ENCODE data around the gene L2HGDH. TPM values are rescaled to one million over a fixed set of nuclear protein-coding genes. Genes with fewer than 3 reads are reported as not detected.

L2HGDH gene
- total RNA-seq, 1 donor from 2014 or later, result 4.2 TPM

- H3K36me3 ChIP-seq, result peaks cover 22% of the 10 kb centered on the region
- TF ChIP-seq CTCF (IDR thresholded peaks at IDR 0.05), result no peak
- no peak for ATAC-seq
- no peak overlapping the region for H3K27ac ChIP-seq
- intact Hi-C loops (cut with DNase I), result no loop called here
- no peak for DNase-seq
- H3K4me3 ChIP-seq, result no peak overlapping the region
- no peaks in the 10 kb centered on the region for H3K9me3 ChIP-seq
- H3K27me3 ChIP-seq (ENCODE audit: low read depth), result no peaks in the 10 kb centered on the region
- H3K4me1 ChIP-seq, result peaks cover 45% of the 10 kb centered on the region
These were observed 27.3 kb upstream of the L2HGDH start for GRCh38 chr14:50339178-50339804.

- Histone ChIP-seq H3K36me3 (peaks cover 22% of the 10 kb centered on the region), H3K9me3 (no peaks in the 10 kb centered on the region), H3K4me3 (no peak overlapping the region), H3K4me1 (peaks cover 42% of the 10 kb centered on the region), H3K27me3 (ENCODE audit: low read depth) (no peaks in the 10 kb centered on the region), H3K27ac (no peak overlapping the region)
- TF ChIP-seq CTCF (IDR thresholded peaks at IDR 0.05), result no peak
- DNase-seq, result no peak
- intact Hi-C loops (cut with DNase I), result no loop called here
- no peak for ATAC-seq
These were observed 26.6 kb upstream of the L2HGDH start for GRCh38 chr14:50338587-50338986.

DNA sequence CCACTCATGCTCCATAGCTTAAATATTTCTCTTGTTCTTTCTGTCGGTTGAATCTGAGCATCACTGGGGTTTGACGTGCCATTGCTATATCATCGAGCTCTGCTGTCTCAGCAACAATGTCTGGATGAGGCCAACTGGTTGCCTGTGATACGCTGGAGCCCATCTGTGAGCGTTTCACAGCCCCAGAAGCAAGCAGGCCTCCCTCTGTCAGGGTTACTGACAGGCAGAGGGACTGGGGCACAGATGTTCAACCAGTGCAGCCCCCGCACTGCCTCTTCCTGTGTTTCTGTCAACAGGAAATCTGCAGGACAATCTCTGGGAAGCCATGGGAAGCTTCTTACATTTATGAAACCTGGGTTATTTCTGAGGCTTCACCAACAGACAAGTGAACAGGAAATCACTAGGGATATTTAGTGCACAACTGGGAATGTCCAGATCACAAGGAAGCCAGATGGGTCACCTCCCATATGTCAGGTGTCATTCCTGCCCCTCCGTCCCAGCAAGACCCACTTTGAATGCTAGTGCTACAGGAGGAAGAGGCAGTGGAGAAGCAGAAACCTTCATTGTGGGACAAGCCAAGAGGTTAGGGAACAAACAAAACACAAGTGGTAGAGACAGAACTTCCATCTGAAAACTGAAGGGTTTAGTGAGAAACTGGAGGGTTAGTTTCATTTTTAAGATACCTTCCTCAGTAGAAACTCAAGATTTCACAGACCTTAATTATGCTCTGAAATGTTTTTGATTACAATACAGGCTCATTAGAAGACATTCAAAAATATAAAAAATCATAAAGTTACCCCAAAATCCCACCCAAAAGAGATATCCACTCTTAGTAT, 24.2 kb upstream of the L2HGDH start:
- TF ChIP-seq CTCF (IDR thresholded peaks at IDR 0.05), result no peak
- H3K4me3 ChIP-seq, result no peak overlapping the region
- no peaks in the 10 kb centered on the region for H3K9me3 ChIP-seq
- intact Hi-C loops (cut with DNase I), result no loop called here
- DNase-seq (no peak), ATAC-seq (peak; percentile 47 to 55)
- H3K4me1 ChIP-seq, result peaks cover 31% of the 10 kb centered on the region
- no peaks in the 10 kb centered on the region for H3K27me3 ChIP-seq (ENCODE audit: low read depth)
- H3K36me3 ChIP-seq, result peaks cover 35% of the 10 kb centered on the region
- H3K27ac ChIP-seq, result peak overlapping the region; percentile 77

DNA sequence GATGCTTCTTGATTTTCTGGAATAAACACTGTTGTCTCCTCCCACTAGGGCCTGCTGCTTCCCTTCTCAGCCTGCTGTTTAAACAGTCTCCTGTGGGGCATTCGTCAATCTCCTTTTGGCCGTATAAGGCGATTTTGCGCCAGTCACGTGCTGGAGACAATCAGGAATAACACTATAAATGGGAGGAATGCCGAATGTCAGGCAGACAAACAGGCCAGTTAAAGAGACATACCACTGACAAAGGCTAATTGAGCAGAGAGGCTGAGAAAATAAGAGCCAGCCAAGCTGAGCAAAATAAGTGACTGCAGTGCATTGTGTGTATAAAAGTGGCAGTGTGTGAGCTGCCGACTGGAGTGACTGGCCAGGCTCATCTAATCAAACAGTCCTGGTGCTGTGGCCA, 23.4 kb upstream of the L2HGDH start:
- no peaks in the 10 kb centered on the region for H3K9me3 ChIP-seq
- peaks cover 31% of the 10 kb centered on the region for H3K4me1 ChIP-seq
- DNase-seq (no peak), ATAC-seq (peak; percentile 49 to 51)
- no peaks in the 10 kb centered on the region for H3K27me3 ChIP-seq (ENCODE audit: low read depth)
- H3K36me3 ChIP-seq, result peaks cover 37% of the 10 kb centered on the region
- intact Hi-C loops (cut with DNase I), result no loop called here
- H3K4me3 ChIP-seq, result no peak overlapping the region
- peak overlapping the region; percentile 77 for H3K27ac ChIP-seq
- TF ChIP-seq CTCF (IDR thresholded peaks at IDR 0.05), result no peak

DNA sequence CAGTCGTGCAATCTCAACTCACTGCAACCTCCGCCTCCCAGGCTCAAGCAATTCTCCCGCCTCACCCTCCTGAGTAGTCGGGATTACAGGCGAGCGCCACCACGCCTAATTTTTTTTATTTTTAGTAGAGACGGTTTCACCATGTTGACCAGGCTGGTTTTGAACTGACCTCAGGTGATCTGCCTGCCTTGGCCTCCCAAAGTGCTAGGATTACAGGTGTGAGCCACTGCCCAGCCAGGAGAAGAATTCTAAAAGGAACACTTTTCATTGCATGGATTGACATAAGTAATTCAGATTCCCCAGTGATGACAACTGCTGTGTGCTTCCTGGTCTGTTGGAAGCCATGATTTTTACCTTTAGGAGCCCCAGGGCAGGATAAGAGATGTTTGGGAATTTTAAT, 22.2 kb upstream of the L2HGDH start:
- H3K36me3 ChIP-seq, result peaks cover 48% of the 10 kb centered on the region
- no peak for TF ChIP-seq CTCF (IDR thresholded peaks at IDR 0.05)
- intact Hi-C loops (cut with DNase I), result no loop called here
- H3K27me3 ChIP-seq (ENCODE audit: low read depth), result no peaks in the 10 kb centered on the region
- DNase-seq, result no peak
- peak overlapping the region; percentile 77 for H3K27ac ChIP-seq
- H3K9me3 ChIP-seq, result no peaks in the 10 kb centered on the region
- no peak overlapping the region for H3K4me3 ChIP-seq
- H3K4me1 ChIP-seq, result peaks cover 31% of the 10 kb centered on the region
- ATAC-seq, result no peak
